ENCODE results near the gene SYT9. TPM values are rescaled to one million over a fixed set of nuclear protein-coding genes. Genes with fewer than 3 reads are reported as not detected.
"Not testable (repeated sequence)": the region's sequence is repeated elsewhere in the genome, so short reads cannot be mapped to it uniquely, and the experiment has no call there.

The SYT9 gene
- total and polyA plus RNA-seq, 4 donors: 0.01 to 0.12 TPM; not detected in 2

DNA sequence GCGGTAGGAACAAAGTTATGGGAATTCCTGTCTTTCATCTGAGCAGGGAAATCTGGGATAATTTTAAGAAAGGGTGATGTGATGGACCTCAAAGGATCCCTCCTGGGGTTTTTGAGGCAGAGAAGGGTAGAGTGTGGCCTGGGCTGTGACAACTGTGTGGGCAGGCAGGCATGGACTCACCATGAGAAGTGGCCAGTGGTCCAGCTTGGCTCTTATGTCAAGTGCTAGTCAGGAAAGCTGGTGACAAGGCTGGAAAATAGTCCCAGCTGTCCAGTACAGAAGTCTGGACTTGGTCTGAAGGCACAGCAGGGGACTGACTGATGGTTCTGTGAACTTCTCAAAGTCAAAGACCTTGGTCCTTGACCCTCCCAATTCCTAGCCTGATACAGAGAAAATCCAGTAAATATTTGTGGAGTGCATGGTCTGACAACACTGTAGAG, 263.8 kb downstream of the SYT9 start:
- Histone ChIP-seq H3K4me1 (ENCODE audit: control insufficient read depth in 5 of 5, insufficient read depth in 5 of 5, low read length in 5 of 5) (peaks cover 5 to 27% (median 8%) of the 10 kb centered on the region in 5 donors), H3K4me3 (no peak overlapping the region), H3K36me3 (ENCODE audit: control insufficient read depth in 4 of 4, insufficient read depth in 4 of 4, low read length in 4 of 4) (peaks cover 0 to 6% (median 1%) of the 10 kb centered on the region in 4 donors), H3K27ac (ENCODE audit: low read depth in 1 of 2, low read length in 1 of 2) (no peak overlapping the region), H3K27me3 (ENCODE audit: control insufficient read depth in 3 of 3, insufficient read depth in 3 of 3, low read length in 2 of 3) (peaks cover 0 to 18% (median 17%) of the 10 kb centered on the region in 3 donors), H3K9ac (ENCODE audit: insufficient read depth in 1 of 2, low read length in 2 of 2) (no peak overlapping the region), H3K9me3 (ENCODE audit: control insufficient read depth in 4 of 4, insufficient read depth in 3 of 4, low read length in 3 of 4) (no peaks in the 10 kb centered on the region)
- 97% methylated on average over 1 of the region's 1 CpG for WGBS, 2 donors
- DNase-seq: no peak
- no peak for ATAC-seq (ENCODE audit: insufficient read depth, low FRiP score)
- TF ChIP-seq CTCF (IDR thresholded peaks at IDR 0.05; ENCODE audit: control extremely low read depth, extremely low read depth): no peak

- 71 to 88% methylated on average over 12 of the region's 12 CpGs for WGBS, 2 donors
Measured at GRCh38 chr11:7516475-7516874, 264.8 kb downstream of the SYT9 start.

DNA sequence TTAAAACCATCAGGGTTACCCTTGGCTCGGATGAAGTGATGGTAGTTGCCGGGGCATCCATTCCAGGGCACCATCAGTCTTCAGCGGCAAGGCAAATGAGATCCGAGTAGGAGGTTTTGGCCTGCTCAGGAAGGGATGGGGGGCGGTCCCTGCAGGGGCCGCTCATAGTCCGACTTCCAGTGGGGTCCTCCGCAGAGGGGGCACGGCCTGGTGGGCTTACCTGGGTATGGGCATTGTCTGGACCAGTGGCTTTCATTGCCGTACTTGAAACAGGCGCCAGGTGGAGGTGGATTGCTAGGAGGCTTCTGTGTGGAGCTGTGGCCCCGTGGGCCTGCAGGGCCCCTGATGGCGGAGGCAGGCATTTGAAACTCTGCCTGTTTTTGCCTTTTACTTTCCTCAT, 266.0 kb downstream of the SYT9 start:
- DNase-seq: not testable (repeated sequence)

More at GRCh38 chr11:7516475-7516874, 264.8 kb downstream of the SYT9 start:
- ATAC-seq (ENCODE audit: insufficient read depth, low FRiP score) (no peak), DNase-seq (no peak)
- H3K9ac ChIP-seq (ENCODE audit: insufficient read depth in 1 of 2, low read length in 2 of 2): no peak overlapping the region
- H3K27me3 ChIP-seq (ENCODE audit: control insufficient read depth in 3 of 3, insufficient read depth in 3 of 3, low read length in 2 of 3): peaks cover 0 to 18% (median 17%) of the 10 kb centered on the region in 3 donors
- no peak for TF ChIP-seq CTCF (IDR thresholded peaks at IDR 0.05; ENCODE audit: control extremely low read depth, extremely low read depth)
- H3K36me3 ChIP-seq (ENCODE audit: control insufficient read depth in 4 of 4, insufficient read depth in 4 of 4, low read length in 4 of 4): peaks cover 0 to under 1% (median 0%) of the 10 kb centered on the region in 4 donors
- peaks cover under 1 to 23% (median 6%) of the 10 kb centered on the region in 5 donors for H3K4me1 ChIP-seq (ENCODE audit: control insufficient read depth in 5 of 5, insufficient read depth in 5 of 5, low read length in 5 of 5)
- H3K27ac ChIP-seq (ENCODE audit: low read depth in 1 of 2, low read length in 1 of 2): no peak overlapping the region
- H3K9me3 ChIP-seq (ENCODE audit: control insufficient read depth in 4 of 4, insufficient read depth in 3 of 4, low read length in 3 of 4): no peaks in the 10 kb centered on the region
- no peak overlapping the region for H3K4me3 ChIP-seq

More for the DNA sequence above, 266.0 kb downstream of the SYT9 start:
- H3K9me3 ChIP-seq (ENCODE audit: control insufficient read depth in 4 of 4, insufficient read depth in 3 of 4, low read length in 3 of 4); ATAC-seq (ENCODE audit: insufficient read depth, low FRiP score); H3K9ac ChIP-seq (ENCODE audit: insufficient read depth in 1 of 2, low read length in 2 of 2); H3K36me3 ChIP-seq (ENCODE audit: control insufficient read depth in 4 of 4, insufficient read depth in 4 of 4, low read length in 4 of 4); H3K27ac ChIP-seq (ENCODE audit: low read depth in 1 of 2, low read length in 1 of 2); H3K4me3 ChIP-seq: not testable (repeated sequence)
- WGBS, 2 donors: 95 to 97% methylated on average over 13 of the region's 13 CpGs
- peaks cover 0 to 13% (median 4%) of the 10 kb centered on the region in 5 donors for H3K4me1 ChIP-seq (ENCODE audit: control insufficient read depth in 5 of 5, insufficient read depth in 5 of 5, low read length in 5 of 5)
- peaks cover 0 to 18% (median 17%) of the 10 kb centered on the region in 3 donors for H3K27me3 ChIP-seq (ENCODE audit: control insufficient read depth in 3 of 3, insufficient read depth in 3 of 3, low read length in 2 of 3)

Small RNA genes lying within 50 kb of the gene (small RNA-seq; reads per million reads assigned to genes)
- not detected for gene MIR302E (ENCODE audit: low replicate concordance)

Other genes starting within 250 kb of the SYT9 start
- 10 to 100 TPM in 1 of 2 donors, 1 to 10 TPM in 1; 4.7 to 14.1 TPM for gene ZNF214, start 231.6 kb upstream of the SYT9 start, total RNA-seq
- 1 to 10 TPM in 1 of 2 donors, under 1 TPM in 1; 0.96 to 1.1 TPM for gene ZNF214, start 231.6 kb upstream of the SYT9 start, polyA plus RNA-seq
- under 1 TPM; 0.15 to 0.31 TPM for gene NLRP14, start 231.4 kb upstream of the SYT9 start, total RNA-seq
- under 1 TPM in 1 of 2 donors, not detected in 1; 0.01 TPM for gene NLRP14, start 231.4 kb upstream of the SYT9 start, polyA plus RNA-seq
- under 1 TPM; 0.09 to 0.37 TPM for gene RBMXL2, start 162.9 kb upstream of the SYT9 start, total RNA-seq
- not detected for gene RBMXL2, start 162.9 kb upstream of the SYT9 start, polyA plus RNA-seq
- gene OLFML1, start 233.6 kb downstream of the SYT9 start, total RNA-seq: 10 to 100 TPM; 14.9 to 28.1 TPM
- gene OLFML1, start 233.6 kb downstream of the SYT9 start, polyA plus RNA-seq: 1 to 10 TPM; 2.6 to 4.0 TPM

Data from lung (tissue), 13 donors.